Caco-2 (cell line): ENCODE data around the gene ZNF416. TPM values are rescaled to one million over a fixed set of nuclear protein-coding genes. Genes with fewer than 3 reads are reported as not detected.
A peak's percentile ranks its signal among the peaks of the same experiment; 100 is the strongest.

ENCODE experiments used
- BruUV-seq: library from RNA; stranded (reverse); fragments of 400-500 nt; replicated peaks from 2 replicates; lab custom pipeline; 2021; lab: Mats Ljungman, UMichigan
- CTCF ChIA-PET: fragments of 300-600 bp; sonication (Branson Sonifier 250); formaldehyde crosslinking; loops from one replicate; lab custom pipeline; 2022; ENCODE audit warnings: antibody characterized with exemption; lab: Charles Lee
- POLR2A ChIA-PET: fragments of 300-600 bp; sonication (Branson Sonifier 250); formaldehyde crosslinking; loops from one replicate; lab custom pipeline; 2022; ENCODE audit warnings: antibody characterized with exemption; lab: Charles Lee
- DNase-seq, 2 experiments: peaks; one replicate each; pipeline versions ENCODE4 v3.0.0 to v3.0.0-alpha.2; 2020 to 2022
- H3K27me3 ChIP-seq: replicated peaks from 2 replicates; pipeline ENCODE4 v1.6.0; 2011; ENCODE audit warnings: low read length; ENCODE audit not compliant: control insufficient read depth, insufficient read depth
- H3K36me3 ChIP-seq: 2 replicates; pipeline ENCODE4 v1.5.1; 2011; ENCODE audit warnings: low read length; ENCODE audit not compliant: control insufficient read depth, insufficient read depth
- H3K4me1 ChIP-seq: fragments of 250-450 bp; sonication (Bioruptor Pico); 2 replicates; pipeline ENCODE4 v1.5.1; 2020; ENCODE audit warnings: mild to moderate bottlenecking
- H3K4me3 ChIP-seq: 2 replicates; pipeline ENCODE4 v1.5.1; 2011; ENCODE audit warnings: low read depth, mild to moderate bottlenecking, control low read depth, low read length
- H3K9me3 ChIP-seq: fragments of 250-450 bp; sonication (Bioruptor Pico); 2 replicates; pipeline ENCODE4 v1.5.1; 2020; ENCODE audit warnings: mild to moderate bottlenecking, moderate library complexity
- H3K27ac Mint-ChIP-seq: one replicate; pipeline ENCODE4 v1.8.0; 2022; ENCODE audit warnings: mixed read lengths; ENCODE audit not compliant: unreplicated experiment
- H3K27me3 Mint-ChIP-seq: one replicate; pipeline ENCODE4 v1.8.0; 2022; ENCODE audit warnings: mixed read lengths; ENCODE audit not compliant: insufficient read depth, unreplicated experiment
- H3K36me3 Mint-ChIP-seq: one replicate; pipeline ENCODE4 v1.8.0; 2022; ENCODE audit warnings: mild to moderate bottlenecking, mixed read lengths; ENCODE audit not compliant: insufficient read depth, unreplicated experiment
- H3K4me1 Mint-ChIP-seq: one replicate; pipeline ENCODE4 v1.8.0; 2022; ENCODE audit warnings: low read depth, mixed read lengths; ENCODE audit not compliant: unreplicated experiment
- H3K4me3 Mint-ChIP-seq: one replicate; pipeline ENCODE4 v1.8.0; 2022; ENCODE audit warnings: mild to moderate bottlenecking, moderate library complexity, mixed read lengths; ENCODE audit not compliant: unreplicated experiment
- H3K9me3 Mint-ChIP-seq: one replicate; pipeline ENCODE4 v1.8.0; 2022; ENCODE audit warnings: mixed read lengths; ENCODE audit not compliant: unreplicated experiment
- CTCF ChIP-seq, 2 experiments: fragments of 200-600 bp in 1 of 2; IDR thresholded peaks; 1 replicate in 1 of 2; 2 replicates in 1 of 2; pipeline versions ENCODE4 v1.5.1 to v1.8.0; 2011 to 2022; ENCODE audit warnings: antibody characterized with exemption in 1 of 2, control low read depth in 1 of 2, inconsistent platforms in 1 of 2, low read depth in 1 of 2, low read length in 1 of 2, mild to moderate bottlenecking in 1 of 2, moderate library complexity in 1 of 2; ENCODE audit not compliant: insufficient read depth in 1 of 2, severe bottlenecking in 1 of 2, unreplicated experiment in 1 of 2
- intact Hi-C: fragments of 100-400 bp; cut with micrococcal nuclease; formaldehyde crosslinking; loops from one replicate; pipeline ENCODE4 v1.10.0; 2022; ENCODE audit not compliant: unreplicated experiment
- total RNA-seq: library from RNA; stranded (reverse); gene quantifications from 2 replicates; pipeline ENCODE4 v1.2.3, GENCODE V29; 2022

The ZNF416 gene
- total RNA-seq, 1 experiment from 2014 or later: 5.5 TPM

GRCh38 chr19:57546513-57546912 lies 32.2 kb downstream of the ZNF416 start:
- no peaks in the 10 kb centered on the region for H3K4me1 Mint-ChIP-seq
- Histone ChIP-seq H3K4me1 (no peaks in the 10 kb centered on the region), H3K9me3 (peaks cover 37% of the 10 kb centered on the region), H3K27me3 (no peaks in the 10 kb centered on the region), H3K36me3 (peaks cover 19% of the 10 kb centered on the region), H3K4me3 (no peak overlapping the region)
- DNase-seq: no peak
- intact Hi-C loops: no loop called here
- POLR2A ChIA-PET: no interaction called here
- H3K27me3 Mint-ChIP-seq: no peaks in the 10 kb centered on the region
- CTCF ChIA-PET: no interaction called here
- H3K27ac Mint-ChIP-seq: no peak overlapping the region
- peaks cover 74% of the 10 kb centered on the region for H3K36me3 Mint-ChIP-seq
- no peak overlapping the region for H3K4me3 Mint-ChIP-seq
- no TSS peak for BruUV-seq
- TF ChIP-seq CTCF (IDR thresholded peaks at IDR 0.05; ENCODE audit: insufficient read depth in 1 of 2, low read depth in 1 of 2, low read length in 1 of 2, severe bottlenecking in 1 of 2, unreplicated experiment in 1 of 2): no peak
- peaks cover 68% of the 10 kb centered on the region for H3K9me3 Mint-ChIP-seq

GRCh38 chr19:57537953-57538547 lies 40.7 kb downstream of the ZNF416 start:
- no peak overlapping the region for H3K4me3 ChIP-seq
- Mint-ChIP-seq H3K27ac (no peak overlapping the region), H3K36me3 (peaks cover 66% of the 10 kb centered on the region), H3K4me1 (no peaks in the 10 kb centered on the region), H3K4me3 (no peak overlapping the region), H3K27me3 (no peaks in the 10 kb centered on the region), H3K9me3 (peaks cover 73% of the 10 kb centered on the region)
- no peak for TF ChIP-seq CTCF (IDR thresholded peaks at IDR 0.05; ENCODE audit: insufficient read depth in 1 of 2, low read depth in 1 of 2, low read length in 1 of 2, severe bottlenecking in 1 of 2, unreplicated experiment in 1 of 2)
- no TSS peak for BruUV-seq
- no peaks in the 10 kb centered on the region for H3K27me3 ChIP-seq
- CTCF ChIA-PET: no interaction called here
- H3K36me3 ChIP-seq: peaks cover 5% of the 10 kb centered on the region
- H3K9me3 ChIP-seq: peaks cover 32% of the 10 kb centered on the region
- intact Hi-C loops: no loop called here
- POLR2A ChIA-PET: no interaction called here
- no peaks in the 10 kb centered on the region for H3K4me1 ChIP-seq
- no peak for DNase-seq

GRCh38 chr19:57527136-57527881 lies 51.4 kb downstream of the ZNF416 start, which contains the start of gene ZNF549:
TSS of gene ZNF549 (plus strand) at chr19:57527356. CDS start at chr19:57527574, 218 bp downstream.
- H3K9me3 ChIP-seq: peaks cover 8% of the 10 kb centered on the region; the same call in 1 of the 2 replicates
- Mint-ChIP-seq H3K4me3 (peak within 1 kb of the TSS; percentile 87), H3K4me1 (peaks cover 8% of the 10 kb centered on the region), H3K27me3 (no peaks in the 10 kb centered on the region), H3K27ac (peak within 1 kb of the TSS; percentile 83), H3K36me3 (peaks cover 4% of the 10 kb centered on the region), H3K9me3 (peaks cover 25% of the 10 kb centered on the region)
- intact Hi-C loops: loop anchor here (1.0 kb wide), 1 partner anchor 32 kb away; the partner anchor contains the start of gene ZNF550
- ChIA-PET POLR2A (interaction anchor here (0.6 kb wide), 1 partner anchor 321 kb away, joined by 6 read pairs; no protein-coding TSS in a partner anchor), CTCF (interaction anchor here (0.6 kb wide), 1 partner anchor 42 kb away, joined by 3 read pairs; no protein-coding TSS in a partner anchor)
- peak; percentile 88 to 91 for DNase-seq
- TSS peak; percentile 31 for BruUV-seq
- H3K27me3 ChIP-seq: no peaks in the 10 kb centered on the region
- peak within 1 kb of the TSS; percentile 86 for H3K4me3 ChIP-seq
- H3K4me1 ChIP-seq: no peaks in the 10 kb centered on the region
- TF ChIP-seq CTCF (IDR thresholded peaks at IDR 0.05; ENCODE audit: insufficient read depth in 1 of 2, low read depth in 1 of 2, low read length in 1 of 2, severe bottlenecking in 1 of 2, unreplicated experiment in 1 of 2): no peak
- H3K36me3 ChIP-seq: no peaks in the 10 kb centered on the region
